ENCODE results near the gene RPL41. TPM values are rescaled to one million over a fixed set of nuclear protein-coding genes. Genes with fewer than 3 reads are reported as not detected.

RPL41 gene
- total and polyA plus RNA-seq, 9 of the 15 experiments (the other 6 are each of a cell fraction or from before 2014, with no cell fraction given): 3,403 to 11,276 (median 5,604) TPM

DNA sequence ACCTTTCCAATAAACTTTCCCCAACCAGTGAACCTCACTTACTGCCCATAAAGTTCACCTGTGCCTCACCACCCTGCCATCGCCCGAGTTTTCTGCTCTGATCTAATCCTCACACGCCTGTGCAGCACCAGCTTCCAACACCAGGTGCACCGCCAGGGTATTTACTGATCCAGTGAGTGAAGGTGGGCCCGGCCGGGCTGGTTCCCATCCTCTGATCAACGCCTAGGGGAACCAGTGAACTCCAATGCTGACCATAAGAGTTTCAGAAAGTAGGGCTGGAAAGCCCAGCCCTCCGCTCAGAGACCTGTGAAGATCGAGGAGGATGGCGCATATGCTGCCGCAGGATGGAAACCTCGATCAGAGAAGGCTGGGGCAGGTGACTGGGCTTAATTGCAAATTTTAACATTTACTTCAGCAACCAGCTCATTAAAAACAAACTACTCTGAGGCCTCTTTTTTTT lies 35.3 kb downstream of the RPL41 start (continued):
- TF ChIP-seq BRD4 (IDR thresholded peaks at IDR 0.05) (no peak; the same call in 1 of the 2 replicates), NR2C1 (IDR thresholded peaks at IDR 0.05) (no peak), NR2C1 (tag; IDR thresholded peaks at IDR 0.05) (no peak), FOXA3 (CRISPR knock-in tag; conservative IDR thresholded peaks at IDR 0.05 in 1 of 2, IDR thresholded peaks at IDR 0.05 in 1 of 2) (0 out of 4 replicates have a peak, but pooled peaks of 1 of the 2 experiments have one; percentile 70), NEUROD1 (IDR thresholded peaks at IDR 0.05; ENCODE audit: borderline replicate concordance, low read depth, low read length, partially characterized antibody) (no peak), NRF1 (conservative IDR thresholded peaks at IDR 0.05 in 1 of 2, IDR thresholded peaks at IDR 0.05 in 1 of 2) (peak; percentile 46 to 58), ZNF23 (CRISPR knock-in tag; IDR thresholded peaks at IDR 0.05) (no peak), ZNF431 (CRISPR knock-in tag; IDR thresholded peaks at IDR 0.05) (no peak), TRIM28 (IDR thresholded peaks at IDR 0.05) (no peak), NFYB (IDR thresholded peaks at IDR 0.05; ENCODE audit: extremely low read depth, insufficient read length) (no peak), ZSCAN29 (IDR thresholded peaks at IDR 0.05) (no peak), MAZ (CRISPR knock-in tag; conservative IDR thresholded peaks at IDR 0.05 in 1 of 2, IDR thresholded peaks at IDR 0.05 in 1 of 2) (no peak), NFRKB (IDR thresholded peaks at IDR 0.05; ENCODE audit: low read depth) (peak; percentile 86; the same call in 1 of the 2 replicates), KDM2B (CRISPR knock-in tag; IDR thresholded peaks at IDR 0.05) (no peak)
- TF ChIP-seq, protein P1, sequence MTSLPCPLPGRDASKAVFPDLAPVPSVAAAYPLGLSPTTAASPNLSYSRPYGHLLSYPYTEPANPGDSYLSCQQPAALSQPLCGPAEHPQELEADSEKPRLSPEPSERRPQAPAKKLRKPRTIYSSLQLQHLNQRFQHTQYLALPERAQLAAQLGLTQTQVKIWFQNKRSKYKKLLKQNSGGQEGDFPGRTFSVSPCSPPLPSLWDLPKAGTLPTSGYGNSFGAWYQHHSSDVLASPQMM (CRISPR knock-in tag; IDR thresholded peaks at IDR 0.05): no peak
- TF ChIP-seq, protein P2, sequence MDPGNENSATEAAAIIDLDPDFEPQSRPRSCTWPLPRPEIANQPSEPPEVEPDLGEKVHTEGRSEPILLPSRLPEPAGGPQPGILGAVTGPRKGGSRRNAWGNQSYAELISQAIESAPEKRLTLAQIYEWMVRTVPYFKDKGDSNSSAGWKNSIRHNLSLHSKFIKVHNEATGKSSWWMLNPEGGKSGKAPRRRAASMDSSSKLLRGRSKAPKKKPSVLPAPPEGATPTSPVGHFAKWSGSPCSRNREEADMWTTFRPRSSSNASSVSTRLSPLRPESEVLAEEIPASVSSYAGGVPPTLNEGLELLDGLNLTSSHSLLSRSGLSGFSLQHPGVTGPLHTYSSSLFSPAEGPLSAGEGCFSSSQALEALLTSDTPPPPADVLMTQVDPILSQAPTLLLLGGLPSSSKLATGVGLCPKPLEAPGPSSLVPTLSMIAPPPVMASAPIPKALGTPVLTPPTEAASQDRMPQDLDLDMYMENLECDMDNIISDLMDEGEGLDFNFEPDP (CRISPR knock-in tag; IDR thresholded peaks at IDR 0.05): no peak
- TF ChIP-seq, protein P3, sequence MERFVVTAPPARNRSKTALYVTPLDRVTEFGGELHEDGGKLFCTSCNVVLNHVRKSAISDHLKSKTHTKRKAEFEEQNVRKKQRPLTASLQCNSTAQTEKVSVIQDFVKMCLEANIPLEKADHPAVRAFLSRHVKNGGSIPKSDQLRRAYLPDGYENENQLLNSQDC (CRISPR knock-in tag; IDR thresholded peaks at IDR 0.05): no peak
- TF ChIP-seq, protein P4, sequence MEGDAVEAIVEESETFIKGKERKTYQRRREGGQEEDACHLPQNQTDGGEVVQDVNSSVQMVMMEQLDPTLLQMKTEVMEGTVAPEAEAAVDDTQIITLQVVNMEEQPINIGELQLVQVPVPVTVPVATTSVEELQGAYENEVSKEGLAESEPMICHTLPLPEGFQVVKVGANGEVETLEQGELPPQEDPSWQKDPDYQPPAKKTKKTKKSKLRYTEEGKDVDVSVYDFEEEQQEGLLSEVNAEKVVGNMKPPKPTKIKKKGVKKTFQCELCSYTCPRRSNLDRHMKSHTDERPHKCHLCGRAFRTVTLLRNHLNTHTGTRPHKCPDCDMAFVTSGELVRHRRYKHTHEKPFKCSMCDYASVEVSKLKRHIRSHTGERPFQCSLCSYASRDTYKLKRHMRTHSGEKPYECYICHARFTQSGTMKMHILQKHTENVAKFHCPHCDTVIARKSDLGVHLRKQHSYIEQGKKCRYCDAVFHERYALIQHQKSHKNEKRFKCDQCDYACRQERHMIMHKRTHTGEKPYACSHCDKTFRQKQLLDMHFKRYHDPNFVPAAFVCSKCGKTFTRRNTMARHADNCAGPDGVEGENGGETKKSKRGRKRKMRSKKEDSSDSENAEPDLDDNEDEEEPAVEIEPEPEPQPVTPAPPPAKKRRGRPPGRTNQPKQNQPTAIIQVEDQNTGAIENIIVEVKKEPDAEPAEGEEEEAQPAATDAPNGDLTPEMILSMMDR (IDR thresholded peaks at IDR 0.05 in 2 of 3, conservative IDR thresholded peaks at IDR 0.05 in 1 of 3; ENCODE audit: insufficient read depth in 2 of 3, low read depth in 1 of 3, low read length in 3 of 3): peak; percentile 34 to 67 (median 50)
- TF ChIP-seq, protein P5, sequence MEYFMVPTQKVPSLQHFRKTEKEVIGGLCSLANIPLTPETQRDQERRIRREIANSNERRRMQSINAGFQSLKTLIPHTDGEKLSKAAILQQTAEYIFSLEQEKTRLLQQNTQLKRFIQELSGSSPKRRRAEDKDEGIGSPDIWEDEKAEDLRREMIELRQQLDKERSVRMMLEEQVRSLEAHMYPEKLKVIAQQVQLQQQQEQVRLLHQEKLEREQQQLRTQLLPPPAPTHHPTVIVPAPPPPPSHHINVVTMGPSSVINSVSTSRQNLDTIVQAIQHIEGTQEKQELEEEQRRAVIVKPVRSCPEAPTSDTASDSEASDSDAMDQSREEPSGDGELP (CRISPR knock-in tag; IDR thresholded peaks at IDR 0.05; ENCODE audit: borderline replicate concordance): no peak
- TF ChIP-seq, protein P6, sequence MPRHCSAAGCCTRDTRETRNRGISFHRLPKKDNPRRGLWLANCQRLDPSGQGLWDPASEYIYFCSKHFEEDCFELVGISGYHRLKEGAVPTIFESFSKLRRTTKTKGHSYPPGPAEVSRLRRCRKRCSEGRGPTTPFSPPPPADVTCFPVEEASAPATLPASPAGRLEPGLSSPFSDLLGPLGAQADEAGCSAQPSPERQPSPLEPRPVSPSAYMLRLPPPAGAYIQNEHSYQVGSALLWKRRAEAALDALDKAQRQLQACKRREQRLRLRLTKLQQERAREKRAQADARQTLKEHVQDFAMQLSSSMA (CRISPR knock-in tag; IDR thresholded peaks at IDR 0.05): no peak

Measured in K562 (cell line).